Natural killer cell (primary cell): ENCODE data around the gene ARHGAP36. TPM values are rescaled to one million over a fixed set of nuclear protein-coding genes. Genes with fewer than 3 reads are reported as not detected.

Experiments
- ATAC-seq, 3 donors: fragments of 150-1000 bp in 2 of 3; fragments of 200-7000 bp in 1 of 3; cut with Tn5 transposase; 1 replicate in 1 of 3; 2 replicates in 2 of 3; pipeline ENCODE4 v1.10.0; 2021; ENCODE audit warnings: mild to moderate bottlenecking in 2 of 3, moderate library complexity in 2 of 3
- DNase-seq, 2 donors: peaks; one replicate each; pipeline versions ENCODE4 v3.0.0 to v3.0.0-alpha.2; 2013 to 2021; ENCODE audit warnings: mixed read lengths in 1 of 2
- H3K27ac ChIP-seq: one replicate; pipeline ENCODE4 v1.5.1; 2013; ENCODE audit warnings: mild to moderate bottlenecking, low read length
- H3K27me3 ChIP-seq: one replicate; pipeline ENCODE4 v1.6.1; 2013; ENCODE audit warnings: low read length; ENCODE audit not compliant: control insufficient read depth, insufficient read depth
- H3K36me3 ChIP-seq: one replicate; pipeline ENCODE4 v1.6.1; 2013; ENCODE audit warnings: low read length; ENCODE audit not compliant: control insufficient read depth, insufficient read depth
- H3K4me1 ChIP-seq: one replicate; pipeline ENCODE4 v1.6.1; 2013; ENCODE audit warnings: low read length; ENCODE audit not compliant: control insufficient read depth, insufficient read depth
- H3K4me3 ChIP-seq: one replicate; pipeline ENCODE4 v1.5.1; 2013; ENCODE audit warnings: low read length
- H3K9me3 ChIP-seq: one replicate; pipeline ENCODE4 v1.6.1; 2013; ENCODE audit warnings: low read length; ENCODE audit not compliant: control insufficient read depth, insufficient read depth
- H3K27ac Mint-ChIP-seq, 2 donors: one replicate each; pipeline ENCODE4 v1.8.0; 2022; ENCODE audit warnings: mild to moderate bottlenecking in 2 of 2, mixed read lengths in 2 of 2, moderate library complexity in 1 of 2
- H3K27me3 Mint-ChIP-seq, 2 donors: one replicate each; pipeline ENCODE4 v1.8.0; 2022; ENCODE audit warnings: low read depth in 2 of 2, mixed read lengths in 2 of 2
- H3K36me3 Mint-ChIP-seq: one replicate; pipeline ENCODE4 v1.8.0; 2022; ENCODE audit warnings: mixed read lengths
- H3K4me1 Mint-ChIP-seq, 2 donors: one replicate each; pipeline ENCODE4 v1.8.0; 2022; ENCODE audit warnings: mixed read lengths in 2 of 2
- H3K4me3 Mint-ChIP-seq: one replicate; pipeline ENCODE4 v1.8.0; 2022; ENCODE audit warnings: mild to moderate bottlenecking, moderate library complexity, mixed read lengths
- H3K9me3 Mint-ChIP-seq, 2 donors: one replicate each; pipeline ENCODE4 v1.8.0; 2022; ENCODE audit warnings: mixed read lengths in 2 of 2
- WGBS: methylation state at CpG from one replicate; pipeline ENCODE4 v1.1.7; 2013; ENCODE audit warnings: missing lambda C conversion rate; ENCODE audit not compliant: insufficient coverage; 5-methylcytosine and 5-hydroxymethylcytosine counted together
- intact Hi-C: fragments of 100-400 bp; cut with micrococcal nuclease; formaldehyde crosslinking; loops from one replicate; pipeline ENCODE4 v1.14.2; 2022
- total RNA-seq, 4 donors: library from RNA; stranded (reverse); fragments of 120-200 nt in 1 of 4; gene quantifications; one replicate each; pipeline versions ENCODE4 v1.2.3 to v1.2.4, GENCODE V29; 2013 to 2022
- TF ChIP-seq, protein P1 (sequence below): fragments of 200-600 bp; IDR thresholded peaks from one replicate; pipeline ENCODE4 v1.8.0; 2022; ENCODE audit warnings: antibody characterized with exemption

Gene ARHGAP36
- total RNA-seq, 3 donors from 2014 or later (not counting 1 experiment from before 2014, with no cell fraction given), result not detected

DNA sequence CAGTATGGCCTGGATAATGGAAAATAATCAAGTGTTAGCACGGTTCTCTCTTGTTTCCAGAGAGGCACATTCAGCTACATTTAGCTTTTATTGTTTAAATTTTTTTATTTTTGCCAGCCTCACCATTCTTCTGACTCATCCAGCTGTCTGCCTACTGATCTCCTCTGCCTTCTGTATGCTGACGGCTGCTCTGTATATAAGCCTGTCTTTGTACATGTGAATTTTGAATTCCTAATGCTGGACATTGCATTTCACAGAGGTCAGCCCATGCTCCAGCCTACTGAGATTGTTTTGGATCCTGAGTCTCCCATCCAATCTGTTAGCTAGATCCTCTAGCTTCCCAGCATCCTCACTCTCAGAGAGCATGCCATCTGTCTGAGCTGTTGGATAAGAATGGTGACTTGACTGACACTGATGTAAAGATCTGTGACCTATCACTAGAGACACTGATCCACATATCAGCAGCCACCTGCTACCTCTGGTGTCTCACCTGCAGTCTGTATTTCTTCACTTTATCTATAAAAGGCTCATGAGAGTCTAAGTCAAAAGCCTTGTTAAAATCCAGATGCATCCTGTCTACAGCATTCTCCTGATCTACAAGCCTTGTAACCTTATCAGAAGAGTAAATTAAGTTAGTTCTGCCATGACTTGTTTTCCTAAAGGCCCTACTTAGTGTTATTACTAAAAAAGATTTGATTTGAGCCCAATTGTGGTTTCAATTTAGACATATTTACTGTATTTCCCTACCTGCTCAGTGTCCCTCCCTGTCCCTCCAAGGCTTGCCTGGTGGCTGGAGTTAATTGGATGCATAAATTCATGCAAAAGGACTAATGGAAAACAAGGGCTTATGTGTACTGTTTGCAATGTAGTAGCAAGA lies 25.6 kb upstream of the ARHGAP36 start:
- no peaks in the 10 kb centered on the region for H3K4me1 ChIP-seq
- no peaks in the 10 kb centered on the region for H3K27me3 ChIP-seq
- H3K4me1 Mint-ChIP-seq, result no peaks in the 10 kb centered on the region
- intact Hi-C loops, result no loop called here
- H3K27ac Mint-ChIP-seq, result no peak overlapping the region
- no peak for DNase-seq
- H3K27ac ChIP-seq, result no peak overlapping the region
- H3K36me3 ChIP-seq, result no peaks in the 10 kb centered on the region
- TF ChIP-seq, protein P1, sequence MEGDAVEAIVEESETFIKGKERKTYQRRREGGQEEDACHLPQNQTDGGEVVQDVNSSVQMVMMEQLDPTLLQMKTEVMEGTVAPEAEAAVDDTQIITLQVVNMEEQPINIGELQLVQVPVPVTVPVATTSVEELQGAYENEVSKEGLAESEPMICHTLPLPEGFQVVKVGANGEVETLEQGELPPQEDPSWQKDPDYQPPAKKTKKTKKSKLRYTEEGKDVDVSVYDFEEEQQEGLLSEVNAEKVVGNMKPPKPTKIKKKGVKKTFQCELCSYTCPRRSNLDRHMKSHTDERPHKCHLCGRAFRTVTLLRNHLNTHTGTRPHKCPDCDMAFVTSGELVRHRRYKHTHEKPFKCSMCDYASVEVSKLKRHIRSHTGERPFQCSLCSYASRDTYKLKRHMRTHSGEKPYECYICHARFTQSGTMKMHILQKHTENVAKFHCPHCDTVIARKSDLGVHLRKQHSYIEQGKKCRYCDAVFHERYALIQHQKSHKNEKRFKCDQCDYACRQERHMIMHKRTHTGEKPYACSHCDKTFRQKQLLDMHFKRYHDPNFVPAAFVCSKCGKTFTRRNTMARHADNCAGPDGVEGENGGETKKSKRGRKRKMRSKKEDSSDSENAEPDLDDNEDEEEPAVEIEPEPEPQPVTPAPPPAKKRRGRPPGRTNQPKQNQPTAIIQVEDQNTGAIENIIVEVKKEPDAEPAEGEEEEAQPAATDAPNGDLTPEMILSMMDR, result no peak
- no peaks in the 10 kb centered on the region for H3K9me3 ChIP-seq
- ATAC-seq, result no peak
- no peak overlapping the region for H3K4me3 Mint-ChIP-seq
- H3K9me3 Mint-ChIP-seq, result no peaks in the 10 kb centered on the region
- peaks cover 5 to 33% of the 10 kb centered on the region in 2 donors for H3K27me3 Mint-ChIP-seq
- no CpG with 5 or more reads among the region's 2 CpGs for WGBS
- no peak overlapping the region for H3K4me3 ChIP-seq
- no peaks in the 10 kb centered on the region for H3K36me3 Mint-ChIP-seq

- Mint-ChIP-seq H3K27ac (no peak overlapping the region), H3K4me1 (no peaks in the 10 kb centered on the region), H3K9me3 (no peaks in the 10 kb centered on the region), H3K36me3 (no peaks in the 10 kb centered on the region), H3K4me3 (no peak overlapping the region), H3K27me3 (peaks cover 5 to 22% of the 10 kb centered on the region in 2 donors)
- Histone ChIP-seq H3K27me3 (no peaks in the 10 kb centered on the region), H3K36me3 (no peaks in the 10 kb centered on the region), H3K4me1 (no peaks in the 10 kb centered on the region), H3K4me3 (no peak overlapping the region), H3K9me3 (no peaks in the 10 kb centered on the region), H3K27ac (no peak overlapping the region)
- 74% methylated on average over 4 of the region's 7 CpGs for WGBS
- ATAC-seq (no peak), DNase-seq (no peak)
- intact Hi-C loops, result no loop called here
- TF ChIP-seq, protein P1, result no peak
Observed at GRCh38 chrX:131034063-131034462, 24.1 kb upstream of the ARHGAP36 start.

DNA sequence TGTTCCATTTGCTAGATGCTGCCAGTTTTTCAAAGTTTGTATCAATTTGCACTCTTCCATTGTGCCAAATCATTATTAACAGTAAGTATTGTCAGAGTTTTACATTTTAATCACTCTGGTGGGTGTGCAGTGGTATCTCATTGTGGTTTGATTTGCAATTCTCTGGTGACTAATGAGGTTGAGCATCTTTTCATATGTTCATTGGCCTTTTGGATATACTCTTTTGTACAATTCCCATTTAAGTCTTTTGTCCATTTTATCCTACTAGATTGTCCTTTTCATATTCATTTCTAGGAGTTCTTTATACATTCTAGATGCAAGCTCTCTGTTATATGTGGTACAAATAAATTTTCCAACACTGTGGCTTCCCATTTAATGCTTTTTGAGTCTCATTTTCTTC lies 17.4 kb upstream of the ARHGAP36 start:
- TF ChIP-seq, protein P1, result no peak
- Mint-ChIP-seq H3K4me3 (no peak overlapping the region), H3K27me3 (peaks cover 5 to 18% of the 10 kb centered on the region in 2 donors), H3K9me3 (no peaks in the 10 kb centered on the region), H3K4me1 (no peaks in the 10 kb centered on the region), H3K36me3 (no peaks in the 10 kb centered on the region), H3K27ac (no peak overlapping the region)
- no peaks in the 10 kb centered on the region for H3K27me3 ChIP-seq
- DNase-seq (no peak), ATAC-seq (no peak)
- no peak overlapping the region for H3K4me3 ChIP-seq
- H3K27ac ChIP-seq, result no peak overlapping the region
- intact Hi-C loops, result no loop called here
- no peaks in the 10 kb centered on the region for H3K36me3 ChIP-seq
- H3K9me3 ChIP-seq, result no peaks in the 10 kb centered on the region
- H3K4me1 ChIP-seq, result no peaks in the 10 kb centered on the region

DNA sequence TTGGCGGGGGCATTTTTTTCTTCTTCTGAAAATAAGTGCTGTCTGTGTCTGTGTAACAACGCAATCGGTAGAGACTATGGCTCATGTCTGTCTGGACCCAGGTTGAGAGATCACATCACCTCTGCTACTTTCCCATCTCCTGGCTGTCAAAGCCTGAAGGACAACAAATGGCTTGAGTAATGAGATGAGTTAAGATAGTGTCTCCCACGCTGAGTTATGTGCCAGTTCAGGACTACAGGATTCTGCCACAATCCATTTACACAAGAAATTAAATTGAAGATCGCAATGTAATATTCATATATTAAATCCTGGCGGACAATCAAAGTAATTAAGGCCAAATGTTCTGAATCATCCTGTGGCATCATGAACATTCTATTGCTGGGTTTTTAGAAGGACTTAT lies 16.5 kb upstream of the ARHGAP36 start:
- Mint-ChIP-seq H3K27ac (no peak overlapping the region), H3K4me3 (no peak overlapping the region), H3K36me3 (no peaks in the 10 kb centered on the region), H3K9me3 (no peaks in the 10 kb centered on the region), H3K27me3 (peaks cover 8 to 27% of the 10 kb centered on the region in 2 donors), H3K4me1 (no peaks in the 10 kb centered on the region)
- Histone ChIP-seq H3K27ac (no peak overlapping the region), H3K4me3 (no peak overlapping the region), H3K9me3 (no peaks in the 10 kb centered on the region), H3K36me3 (no peaks in the 10 kb centered on the region), H3K27me3 (no peaks in the 10 kb centered on the region), H3K4me1 (no peaks in the 10 kb centered on the region)
- intact Hi-C loops, result no loop called here
- TF ChIP-seq, protein P1, result no peak
- DNase-seq (no peak), ATAC-seq (no peak)
- WGBS, result 100% methylated on average over 1 of the region's 6 CpGs
